Thyroid gland (tissue), 4 donors: Measurements from ENCODE around the gene SARDH.

Experiments used
- POLR2A ChIP-seq, 2 donors: fragments of 450-650 bp; IDR thresholded peaks; one replicate each; pipeline ENCODE4 v1.6.1; 2017; ENCODE audit warnings: antibody characterized with exemption in 2 of 2, mild to moderate bottlenecking in 2 of 2, moderate library complexity in 1 of 2
- TF ChIP-seq, protein P1 (sequence below), 6 experiments: fragments of 200-600 bp in 3 of 6; fragments of 450-650 bp in 3 of 6; sonication (generic) in 3 of 6; IDR thresholded peaks; one replicate each; pipeline ENCODE4 v1.5.1; 2016 to 2019; ENCODE audit warnings: antibody characterized with exemption in 6 of 6, mild to moderate bottlenecking in 2 of 6, inconsistent platforms in 1 of 6, moderate library complexity in 1 of 6

GRCh38 chr9:133614678-133615077, 123.5 kb downstream of the SARDH start:
- TF ChIP-seq, protein P1, sequence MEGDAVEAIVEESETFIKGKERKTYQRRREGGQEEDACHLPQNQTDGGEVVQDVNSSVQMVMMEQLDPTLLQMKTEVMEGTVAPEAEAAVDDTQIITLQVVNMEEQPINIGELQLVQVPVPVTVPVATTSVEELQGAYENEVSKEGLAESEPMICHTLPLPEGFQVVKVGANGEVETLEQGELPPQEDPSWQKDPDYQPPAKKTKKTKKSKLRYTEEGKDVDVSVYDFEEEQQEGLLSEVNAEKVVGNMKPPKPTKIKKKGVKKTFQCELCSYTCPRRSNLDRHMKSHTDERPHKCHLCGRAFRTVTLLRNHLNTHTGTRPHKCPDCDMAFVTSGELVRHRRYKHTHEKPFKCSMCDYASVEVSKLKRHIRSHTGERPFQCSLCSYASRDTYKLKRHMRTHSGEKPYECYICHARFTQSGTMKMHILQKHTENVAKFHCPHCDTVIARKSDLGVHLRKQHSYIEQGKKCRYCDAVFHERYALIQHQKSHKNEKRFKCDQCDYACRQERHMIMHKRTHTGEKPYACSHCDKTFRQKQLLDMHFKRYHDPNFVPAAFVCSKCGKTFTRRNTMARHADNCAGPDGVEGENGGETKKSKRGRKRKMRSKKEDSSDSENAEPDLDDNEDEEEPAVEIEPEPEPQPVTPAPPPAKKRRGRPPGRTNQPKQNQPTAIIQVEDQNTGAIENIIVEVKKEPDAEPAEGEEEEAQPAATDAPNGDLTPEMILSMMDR (IDR thresholded peaks at IDR 0.05) = no peak
- no peak for TF ChIP-seq POLR2A (IDR thresholded peaks at IDR 0.05)
